Sciatic nerve (tissue), 2 donors: ENCODE data around the gene DMD. TPM values are rescaled to one million over a fixed set of nuclear protein-coding genes. Genes with fewer than 3 reads are reported as not detected.
"Not testable (repeated sequence)": the region's sequence is repeated elsewhere in the genome, so short reads cannot be mapped to it uniquely, and the experiment has no call there.

Experiments
- ATAC-seq: fragments of 200-7000 bp; cut with Tn5 transposase; one replicate; pipeline ENCODE4 v1.9.1; 2020; ENCODE audit warnings: mild to moderate bottlenecking, moderate library complexity
- DNase-seq: peaks from one replicate; pipeline ENCODE4 v3.0.0-alpha.2; 2020; ENCODE audit warnings: low spot score
- intact Hi-C: fragments of 100-400 bp; cut with DNase I; formaldehyde crosslinking; loops from one replicate; pipeline ENCODE4 v1.14.2; 2022
- total RNA-seq: library from RNA; stranded (reverse); fragmentation: NEBNext Ultra II Directional; extraction: Animal tissue kit (Norgen Biotek cat#: 25700); gene quantifications from one replicate; pipeline ENCODE4 v1.2.1, GENCODE V29; 2021
- donor health status: DM: no; HTN: no; CAD: no.
- donor health status: DM: no; HTN: no; CAD: no.

DMD gene
- total RNA-seq, 1 donor from 2014 or later, result 306 TPM

GRCh38 chrX:31609130-31609529, 1602.2 kb downstream of the DMD start:
- intact Hi-C loops, result no loop called here
- no peak for DNase-seq
- ATAC-seq, result no peak

- intact Hi-C loops, result no loop called here
- ATAC-seq (no peak), DNase-seq (no peak)
These were observed 1602.7 kb downstream of the DMD start for GRCh38 chrX:31608638-31609037.

- DNase-seq, result no peak
- ATAC-seq, result no peak
- intact Hi-C loops, result no loop called here
These were observed 1604.6 kb downstream of the DMD start for GRCh38 chrX:31606771-31607170.

- ATAC-seq (no peak), DNase-seq (no peak)
- intact Hi-C loops, result no loop called here
These were observed 1606.6 kb downstream of the DMD start for GRCh38 chrX:31604629-31605221.

- ATAC-seq (peak; percentile 51), DNase-seq (no peak)
- intact Hi-C loops, result no loop called here
These were observed 1607.8 kb downstream of the DMD start for GRCh38 chrX:31603411-31604120.

GRCh38 chrX:31600823-31601222, 1610.5 kb downstream of the DMD start:
- no peak for DNase-seq
- no peak for ATAC-seq
- intact Hi-C loops, result no loop called here

- intact Hi-C loops, result no loop called here
- DNase-seq (no peak), ATAC-seq (no peak)
These were observed 1618.0 kb downstream of the DMD start for GRCh38 chrX:31593353-31593752.

GRCh38 chrX:31591355-31591754, 1620.0 kb downstream of the DMD start:
- no peak for DNase-seq
- intact Hi-C loops, result no loop called here
- ATAC-seq, result no peak

GRCh38 chrX:31590581-31591114, 1620.7 kb downstream of the DMD start:
- no peak for DNase-seq
- intact Hi-C loops, result no loop called here
- ATAC-seq, result no peak

- intact Hi-C loops, result no loop called here
- ATAC-seq, result no peak
- DNase-seq, result no peak
These were observed 1621.8 kb downstream of the DMD start for GRCh38 chrX:31589503-31589902.

GRCh38 chrX:31588355-31588754, 1623.0 kb downstream of the DMD start:
- ATAC-seq, result no peak
- intact Hi-C loops, result no loop called here

GRCh38 chrX:31583892-31584291, 1627.5 kb downstream of the DMD start:
- DNase-seq, ATAC-seq, intact Hi-C loops: not testable (repeated sequence)

More at GRCh38 chrX:31588355-31588754, 1623.0 kb downstream of the DMD start:
- DNase-seq, result no peak

- DNase-seq, result no peak
- ATAC-seq, result no peak
- intact Hi-C loops, result no loop called here
These were observed 1630.6 kb downstream of the DMD start for GRCh38 chrX:31580726-31581125.

GRCh38 chrX:31580227-31580626, 1631.1 kb downstream of the DMD start:
- intact Hi-C loops, result no loop called here
- no peak for ATAC-seq
- no peak for DNase-seq

GRCh38 chrX:31572360-31572759, 1639.0 kb downstream of the DMD start:
- no peak for DNase-seq

GRCh38 chrX:31570658-31571057, 1640.7 kb downstream of the DMD start:
- no peak for DNase-seq
- intact Hi-C loops, result no loop called here
- ATAC-seq, result no peak

More at GRCh38 chrX:31572360-31572759, 1639.0 kb downstream of the DMD start:
- ATAC-seq, result no peak
- intact Hi-C loops, result no loop called here

- DNase-seq, result no peak
- intact Hi-C loops, result no loop called here
- ATAC-seq, result no peak
These were observed 1647.6 kb downstream of the DMD start for GRCh38 chrX:31563792-31564191.

- ATAC-seq (no peak), DNase-seq (no peak)
- intact Hi-C loops, result no loop called here
These were observed 1655.8 kb downstream of the DMD start for GRCh38 chrX:31555506-31555905.

- DNase-seq, result no peak
- no peak for ATAC-seq
- intact Hi-C loops, result no loop called here
These were observed 1659.4 kb downstream of the DMD start for GRCh38 chrX:31551913-31552312.

- no peak for DNase-seq
- peak; percentile 70 for ATAC-seq
- intact Hi-C loops, result no loop called here
These were observed 1661.2 kb downstream of the DMD start for GRCh38 chrX:31550158-31550557.

GRCh38 chrX:31547816-31548215, 1663.5 kb downstream of the DMD start:
- intact Hi-C loops, result no loop called here
- no peak for ATAC-seq
- no peak for DNase-seq
